ENCODE data around the gene SRPK3. TPM values are rescaled to one million over a fixed set of nuclear protein-coding genes. Genes with fewer than 3 reads are reported as not detected.

Gene SRPK3
- total RNA-seq, 1 donor = 0.36 TPM

DNA sequence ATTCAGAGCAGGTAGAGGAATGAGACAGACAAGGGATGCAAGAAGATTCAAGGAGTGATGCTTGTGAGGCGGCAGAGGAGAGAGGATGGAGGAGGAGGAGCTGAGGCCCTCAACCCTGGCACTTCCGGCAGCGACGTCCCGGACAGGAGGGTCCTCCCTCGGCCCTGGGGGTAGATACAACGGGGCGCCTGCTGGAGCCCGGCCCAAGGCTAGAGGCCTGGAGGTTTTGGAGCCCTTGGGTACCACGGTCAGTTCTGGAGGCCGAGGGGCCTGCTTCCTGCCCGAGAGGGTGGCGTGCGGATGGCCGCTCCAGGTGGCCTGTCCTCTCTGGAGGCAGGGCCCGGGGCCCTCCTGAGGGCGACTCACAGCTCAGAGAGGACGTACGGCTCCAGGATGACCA, 27.1 kb downstream of the SRPK3 start:
- no peaks in the 10 kb centered on the region for H4K20me1 ChIP-seq (ENCODE audit: insufficient read depth, low read length)
- H3K4me2 ChIP-seq (ENCODE audit: insufficient read depth, low read length) = no peak overlapping the region
- TF ChIP-seq, protein P1, sequence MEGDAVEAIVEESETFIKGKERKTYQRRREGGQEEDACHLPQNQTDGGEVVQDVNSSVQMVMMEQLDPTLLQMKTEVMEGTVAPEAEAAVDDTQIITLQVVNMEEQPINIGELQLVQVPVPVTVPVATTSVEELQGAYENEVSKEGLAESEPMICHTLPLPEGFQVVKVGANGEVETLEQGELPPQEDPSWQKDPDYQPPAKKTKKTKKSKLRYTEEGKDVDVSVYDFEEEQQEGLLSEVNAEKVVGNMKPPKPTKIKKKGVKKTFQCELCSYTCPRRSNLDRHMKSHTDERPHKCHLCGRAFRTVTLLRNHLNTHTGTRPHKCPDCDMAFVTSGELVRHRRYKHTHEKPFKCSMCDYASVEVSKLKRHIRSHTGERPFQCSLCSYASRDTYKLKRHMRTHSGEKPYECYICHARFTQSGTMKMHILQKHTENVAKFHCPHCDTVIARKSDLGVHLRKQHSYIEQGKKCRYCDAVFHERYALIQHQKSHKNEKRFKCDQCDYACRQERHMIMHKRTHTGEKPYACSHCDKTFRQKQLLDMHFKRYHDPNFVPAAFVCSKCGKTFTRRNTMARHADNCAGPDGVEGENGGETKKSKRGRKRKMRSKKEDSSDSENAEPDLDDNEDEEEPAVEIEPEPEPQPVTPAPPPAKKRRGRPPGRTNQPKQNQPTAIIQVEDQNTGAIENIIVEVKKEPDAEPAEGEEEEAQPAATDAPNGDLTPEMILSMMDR (IDR thresholded peaks at IDR 0.05; ENCODE audit: extremely low read depth, low read depth, low read length) = no peak
- no peaks in the 10 kb centered on the region for H3K9me3 ChIP-seq (ENCODE audit: low read depth, low read length)
- no peak overlapping the region for H3K4me3 ChIP-seq (ENCODE audit: insufficient read depth, low read length)
- H2AFZ ChIP-seq (ENCODE audit: low read length) = no peak overlapping the region
- H3K4me1 ChIP-seq (ENCODE audit: insufficient read depth, low read length) = no peaks in the 10 kb centered on the region
- DNase-seq (ENCODE audit: insufficient read length, low spot score, missing footprints) = no peak
- no peaks in the 10 kb centered on the region for H3K36me3 ChIP-seq (ENCODE audit: insufficient read depth, low read length)
- no peak overlapping the region for H3K27ac ChIP-seq (ENCODE audit: low read depth, low read length)
- H3K27me3 ChIP-seq (ENCODE audit: insufficient read depth, low read length) = no peaks in the 10 kb centered on the region
- no peaks in the 10 kb centered on the region for H3K79me2 ChIP-seq (ENCODE audit: insufficient read depth, low read length)

DNA sequence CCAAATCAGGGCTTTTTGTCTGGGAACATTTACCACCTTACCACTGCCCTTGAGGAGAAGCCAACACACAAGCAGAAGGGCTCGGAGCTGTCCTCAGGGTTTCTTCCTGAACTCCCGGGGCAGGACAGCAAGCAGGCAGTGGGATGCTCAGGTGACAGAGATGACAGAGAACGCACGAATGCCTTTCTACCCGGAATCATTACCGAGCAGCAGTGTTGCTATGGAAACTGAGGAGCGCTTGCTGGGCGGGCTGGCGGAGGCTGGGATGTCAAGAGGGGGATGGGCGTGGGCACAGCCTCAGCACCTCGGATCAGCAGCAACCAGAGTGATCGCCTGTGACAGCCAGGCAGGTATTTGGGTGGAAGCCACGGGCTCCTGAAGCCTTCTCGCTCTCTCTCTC, 31.4 kb downstream of the SRPK3 start:
- no peaks in the 10 kb centered on the region for H3K36me3 ChIP-seq (ENCODE audit: insufficient read depth, low read length)
- no peak overlapping the region for H3K4me3 ChIP-seq (ENCODE audit: insufficient read depth, low read length)
- H3K27me3 ChIP-seq (ENCODE audit: insufficient read depth, low read length) = peaks cover 5% of the 10 kb centered on the region
- no peak overlapping the region for H3K27ac ChIP-seq (ENCODE audit: low read depth, low read length)
- H2AFZ ChIP-seq (ENCODE audit: low read length) = no peak overlapping the region
- H3K79me2 ChIP-seq (ENCODE audit: insufficient read depth, low read length) = no peaks in the 10 kb centered on the region
- TF ChIP-seq, protein P1 (IDR thresholded peaks at IDR 0.05; ENCODE audit: extremely low read depth, low read depth, low read length) = no peak
- no peaks in the 10 kb centered on the region for H3K4me1 ChIP-seq (ENCODE audit: insufficient read depth, low read length)
- H3K4me2 ChIP-seq (ENCODE audit: insufficient read depth, low read length) = no peak overlapping the region
- no peak for DNase-seq (ENCODE audit: insufficient read length, low spot score, missing footprints)
- no peaks in the 10 kb centered on the region for H4K20me1 ChIP-seq (ENCODE audit: insufficient read depth, low read length)
- no peaks in the 10 kb centered on the region for H3K9me3 ChIP-seq (ENCODE audit: low read depth, low read length)

DNA sequence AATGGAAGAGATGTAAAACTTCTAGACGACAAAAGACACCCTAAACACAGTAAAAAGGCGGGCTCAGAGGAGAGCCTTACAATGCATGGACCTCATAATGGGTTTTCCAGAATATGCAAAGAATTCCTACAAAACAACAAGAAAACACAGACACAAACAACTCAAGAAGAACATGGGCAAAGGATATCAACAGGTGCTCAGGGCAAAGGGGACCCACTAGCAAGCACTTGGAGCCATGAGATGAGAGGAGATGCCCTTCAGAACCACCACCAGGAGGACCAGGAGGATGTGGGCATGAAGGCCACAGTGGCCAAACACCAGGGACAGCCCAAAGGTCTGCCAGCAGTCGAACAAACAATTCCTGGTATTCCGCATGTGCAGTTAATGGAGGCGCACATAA, 32.3 kb downstream of the SRPK3 start:
- H2AFZ ChIP-seq (ENCODE audit: low read length) = no peak overlapping the region
- H3K27me3 ChIP-seq (ENCODE audit: insufficient read depth, low read length) = peaks cover 5% of the 10 kb centered on the region
- no peaks in the 10 kb centered on the region for H3K4me1 ChIP-seq (ENCODE audit: insufficient read depth, low read length)
- TF ChIP-seq, protein P1 (IDR thresholded peaks at IDR 0.05; ENCODE audit: extremely low read depth, low read depth, low read length) = no peak
- H3K36me3 ChIP-seq (ENCODE audit: insufficient read depth, low read length) = no peaks in the 10 kb centered on the region
- no peaks in the 10 kb centered on the region for H4K20me1 ChIP-seq (ENCODE audit: insufficient read depth, low read length)
- no peaks in the 10 kb centered on the region for H3K79me2 ChIP-seq (ENCODE audit: insufficient read depth, low read length)
- no peak overlapping the region for H3K4me2 ChIP-seq (ENCODE audit: insufficient read depth, low read length)
- H3K9me3 ChIP-seq (ENCODE audit: low read depth, low read length) = no peaks in the 10 kb centered on the region
- H3K27ac ChIP-seq (ENCODE audit: low read depth, low read length) = no peak overlapping the region
- DNase-seq (ENCODE audit: insufficient read length, low spot score, missing footprints) = no peak
- H3K4me3 ChIP-seq (ENCODE audit: insufficient read depth, low read length) = no peak overlapping the region

DNA sequence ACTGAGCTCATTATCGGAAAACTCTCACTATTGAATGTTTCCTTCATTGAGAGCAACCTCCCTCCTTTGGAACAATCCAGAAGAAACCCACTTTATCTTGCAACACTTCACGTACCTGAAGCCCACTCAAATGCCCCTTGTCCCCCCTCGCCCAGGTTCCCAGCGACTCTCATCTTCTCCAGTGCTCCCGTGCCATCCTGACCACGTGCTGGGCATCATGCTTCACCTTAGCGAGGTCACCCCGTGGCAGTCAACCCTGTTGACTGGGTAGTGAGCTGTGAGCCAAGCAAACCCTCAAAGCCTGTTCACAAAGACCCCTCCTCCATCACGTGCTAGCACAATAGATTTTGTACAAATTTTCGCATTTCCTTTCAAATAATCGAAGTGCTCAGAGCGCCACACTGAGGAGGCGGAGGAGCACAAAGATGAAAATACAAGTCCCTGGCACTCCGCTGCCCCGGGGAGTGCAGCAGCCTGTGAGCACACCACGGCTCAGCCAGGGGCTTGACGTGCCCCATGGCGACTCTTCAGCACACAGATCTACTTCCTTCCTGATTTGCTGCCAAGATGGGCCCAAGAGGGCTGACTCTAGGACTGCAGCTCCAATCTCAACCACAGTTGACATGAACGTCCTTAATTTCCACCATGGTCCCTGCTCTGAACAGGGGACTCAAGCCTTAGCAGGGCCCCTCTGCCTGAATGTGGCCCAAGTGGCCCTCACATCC, 33.9 kb downstream of the SRPK3 start:
- TF ChIP-seq, protein P1 (IDR thresholded peaks at IDR 0.05; ENCODE audit: extremely low read depth, low read depth, low read length) = no peak
- no peaks in the 10 kb centered on the region for H3K79me2 ChIP-seq (ENCODE audit: insufficient read depth, low read length)
- H3K27ac ChIP-seq (ENCODE audit: low read depth, low read length) = no peak overlapping the region
- no peaks in the 10 kb centered on the region for H3K36me3 ChIP-seq (ENCODE audit: insufficient read depth, low read length)
- no peaks in the 10 kb centered on the region for H3K9me3 ChIP-seq (ENCODE audit: low read depth, low read length)
- H3K4me2 ChIP-seq (ENCODE audit: insufficient read depth, low read length) = no peak overlapping the region
- H3K4me3 ChIP-seq (ENCODE audit: insufficient read depth, low read length) = no peak overlapping the region
- no peaks in the 10 kb centered on the region for H4K20me1 ChIP-seq (ENCODE audit: insufficient read depth, low read length)
- no peaks in the 10 kb centered on the region for H3K4me1 ChIP-seq (ENCODE audit: insufficient read depth, low read length)
- no peak overlapping the region for H2AFZ ChIP-seq (ENCODE audit: low read length)
- DNase-seq (ENCODE audit: insufficient read length, low spot score, missing footprints) = peak; percentile 64
- peaks cover 14% of the 10 kb centered on the region for H3K27me3 ChIP-seq (ENCODE audit: insufficient read depth, low read length)

All from osteoblast (primary cell).